Panc1 (cell line): ENCODE measurements around the gene ARHGAP33. TPM values are rescaled to one million over a fixed set of nuclear protein-coding genes. Genes with fewer than 3 reads are reported as not detected.

ENCODE experiments used
- ATAC-seq: fragments of 200-7000 bp; cut with Tn5 transposase; 2 replicates; pipeline ENCODE4 v1.9.1; 2020; ENCODE audit warnings: mild to moderate bottlenecking, moderate library complexity
- BruUV-seq: library from RNA; stranded (reverse); fragments of 400-500 nt; replicated peaks from 2 replicates; lab custom pipeline; 2021; lab: Mats Ljungman, UMichigan
- CTCF ChIA-PET: fragments of 300-600 bp; sonication (Branson Sonifier 250); formaldehyde crosslinking; loops from one replicate; lab custom pipeline; 2022; ENCODE audit warnings: antibody characterized with exemption; lab: Charles Lee
- POLR2A ChIA-PET: fragments of 300-600 bp; sonication (Branson Sonifier 250); formaldehyde crosslinking; loops from one replicate; lab custom pipeline; 2022; ENCODE audit warnings: antibody characterized with exemption; lab: Charles Lee
- DNase-seq: peaks from one replicate; pipeline ENCODE4 v3.0.0-alpha.2; 2010; ENCODE audit warnings: low read depth, low spot score
- H3K27ac ChIP-seq: 2 replicates; pipeline ENCODE4 v1.5.1; 2011; ENCODE audit warnings: mild to moderate bottlenecking, low read length, inconsistent platforms
- H3K27me3 ChIP-seq: fragments of 200-500 bp; sonication (Bioruptor generic); 2 replicates; pipeline ENCODE4 v1.6.0; 2014; ENCODE audit warnings: low read length, inconsistent platforms; ENCODE audit not compliant: control insufficient read depth, insufficient read depth
- H3K36me3 ChIP-seq: fragments of 200-500 bp; sonication (Bioruptor generic); 2 replicates; pipeline ENCODE4 v1.5.1; 2014; ENCODE audit warnings: inconsistent platforms, mild to moderate bottlenecking, low read length, moderate library complexity; ENCODE audit not compliant: control insufficient read depth, insufficient read depth
- H3K4me1 ChIP-seq: 2 replicates; pipeline ENCODE4 v1.5.1; 2011; ENCODE audit warnings: inconsistent platforms, mild to moderate bottlenecking, low read length, moderate library complexity; ENCODE audit not compliant: control insufficient read depth, insufficient read depth
- H3K4me3 ChIP-seq, 2 experiments: 2 replicates each; pipeline ENCODE4 v1.5.1; 2011 to 2012; ENCODE audit warnings: low read depth in 2 of 2, low read length in 2 of 2, mild to moderate bottlenecking in 2 of 2, inconsistent platforms in 1 of 2, moderate library complexity in 1 of 2
- H3K9me3 ChIP-seq: fragments of 200-500 bp; sonication (Bioruptor generic); 2 replicates; pipeline ENCODE4 v1.5.1; 2014; ENCODE audit warnings: low read depth, mild to moderate bottlenecking, inconsistent platforms, low read length, moderate library complexity; ENCODE audit not compliant: control insufficient read depth, insufficient read depth
- CTCF ChIP-seq: fragments of 450-650 bp; IDR thresholded peaks from 2 replicates; pipeline ENCODE4 v1.5.1; 2017; ENCODE audit warnings: mild to moderate bottlenecking
- POLR2AphosphoS5 ChIP-seq: IDR thresholded peaks from 2 replicates; pipeline ENCODE4 v1.6.1; 2012; ENCODE audit warnings: mild to moderate bottlenecking, low read depth, low read length, moderate library complexity
- REST ChIP-seq, 2 experiments: IDR thresholded peaks; 2 replicates each; pipeline ENCODE4 v1.6.1; 2011 to 2012; ENCODE audit warnings: low read depth in 2 of 2, control low read depth in 1 of 2, low read length in 1 of 2, mild to moderate bottlenecking in 1 of 2, moderate library complexity in 1 of 2; ENCODE audit not compliant: insufficient read depth in 1 of 2
- SIN3A ChIP-seq: IDR thresholded peaks from 2 replicates; pipeline ENCODE4 v1.6.1; 2012; ENCODE audit warnings: low read depth, mild to moderate bottlenecking, low read length, moderate library complexity, borderline replicate concordance; ENCODE audit not compliant: insufficient read depth
- TCF7L2 ChIP-seq: IDR thresholded peaks from 2 replicates; pipeline ENCODE4 v1.6.1; 2011; ENCODE audit warnings: mild to moderate bottlenecking, low read depth, low read length, inconsistent platforms
- in situ Hi-C: cut with HindIII; loops from 2 replicates; pipeline ENCODE4 v1.10.0; 2016; ENCODE audit warnings: low sequenced_read_pairs, low pct_unique_long_range_greater_than_20kb
- intact Hi-C: fragments of 100-400 bp; cut with micrococcal nuclease; formaldehyde crosslinking; loops from one replicate; pipeline ENCODE4 v1.10.0; 2022; ENCODE audit not compliant: unreplicated experiment
- total RNA-seq: library from RNA; stranded (reverse); gene quantifications from one replicate; pipeline ENCODE4 v1.2.1, GENCODE V29; 2021; ENCODE audit not compliant: unreplicated experiment

ARHGAP33 gene
- total RNA-seq, 1 experiment from 2014 or later: 35.8 TPM

GRCh38 chr19:35740423-35741202, 34.8 kb upstream of the ARHGAP33 start:
- TF ChIP-seq CTCF (no peak; the same call in 1 of the 2 replicates), TCF7L2 (no peak), POLR2AphosphoS5 (peak; percentile 42), REST (IDR thresholded peaks at IDR 0.05; ENCODE audit: insufficient read depth in 1 of 2, low read depth in 2 of 2, low read length in 1 of 2) (peak in 1 of 2 experiments; percentile 18; a peak in 1 of 4 replicates), SIN3A (peak; percentile 95; the same call in 1 of the 2 replicates)
- Histone ChIP-seq H3K36me3 (peaks cover 3% of the 10 kb centered on the region; the same call in 1 of the 2 replicates), H3K9me3 (no peaks in the 10 kb centered on the region), H3K4me1 (peaks cover 18% of the 10 kb centered on the region), H3K27ac (peak overlapping the region; percentile 78), H3K27me3 (no peaks in the 10 kb centered on the region), H3K4me3 (peak overlapping the region; percentile 67 to 79)
- no TSS peak for BruUV-seq
- peak; percentile 87 for ATAC-seq
- CTCF ChIA-PET: interaction anchor here (0.6 to 0.7 kb wide), 2 partner anchors 390 to 616 kb away, joined by 3 read pairs; no protein-coding TSS in a partner anchor
- in situ Hi-C loops: no loop called here
- peak; percentile 73 for DNase-seq
- POLR2A ChIA-PET: no interaction called here
- intact Hi-C loops: no loop called here

- Histone ChIP-seq H3K4me1 (peaks cover 21% of the 10 kb centered on the region), H3K27ac (peak overlapping the region; percentile 74), H3K27me3 (no peaks in the 10 kb centered on the region), H3K4me3 (peak overlapping the region; percentile 67 to 79), H3K36me3 (peaks cover 3% of the 10 kb centered on the region; the same call in 1 of the 2 replicates), H3K9me3 (no peaks in the 10 kb centered on the region)
- intact Hi-C loops: no loop called here
- CTCF ChIA-PET: no interaction called here
- no TSS peak for BruUV-seq
- no peak for ATAC-seq
- in situ Hi-C loops: no loop called here
- POLR2A ChIA-PET: no interaction called here
- TF ChIP-seq REST (IDR thresholded peaks at IDR 0.05; ENCODE audit: insufficient read depth in 1 of 2, low read depth in 2 of 2, low read length in 1 of 2) (no peak), SIN3A (no peak), CTCF (no peak; the same call in 1 of the 2 replicates), POLR2AphosphoS5 (no peak), TCF7L2 (no peak)
- DNase-seq: no peak
These were observed 34.2 kb upstream of the ARHGAP33 start for GRCh38 chr19:35741203-35741515.
